A673 (cell line): ENCODE results near the gene GAS2. TPM values are rescaled to one million over a fixed set of nuclear protein-coding genes. Genes with fewer than 3 reads are reported as not detected.

Experiments used
- BruUV-seq: library from RNA; stranded (reverse); fragments of 400-500 nt; replicated peaks from 2 replicates; lab custom pipeline; 2021; lab: Mats Ljungman, UMichigan
- CTCF ChIA-PET: fragments of 300-600 bp; sonication (Branson Sonifier 250); formaldehyde crosslinking; loops from one replicate; lab custom pipeline; 2022; ENCODE audit warnings: antibody characterized with exemption; lab: Charles Lee
- POLR2A ChIA-PET: fragments of 300-600 bp; sonication (Branson Sonifier 250); formaldehyde crosslinking; loops from one replicate; lab custom pipeline; 2022; ENCODE audit warnings: antibody characterized with exemption; ENCODE audit not compliant: low non-redundant PET; lab: Charles Lee
- DNase-seq: peaks from one replicate; pipeline ENCODE4 v3.0.0-alpha.2; 2015; ENCODE audit warnings: low spot score
- H3K27ac ChIP-seq: fragments of 200-600 bp; sonication (generic); 2 replicates; pipeline ENCODE4 v1.5.1; 2016; ENCODE audit warnings: mixed run types, low read depth, mild to moderate bottlenecking, mixed read lengths, antibody characterized with exemption, low read length; ENCODE audit not compliant: poor library complexity, severe bottlenecking
- H3K27me3 ChIP-seq: fragments of 200-600 bp; sonication (generic); replicated peaks from 2 replicates; pipeline ENCODE4 v1.6.1; 2017; ENCODE audit warnings: mixed run types, low read depth, mild to moderate bottlenecking, mixed read lengths, antibody characterized with exemption, low read length; ENCODE audit not compliant: insufficient read depth, poor library complexity
- H3K36me3 ChIP-seq: fragments of 200-600 bp; sonication (generic); 2 replicates; pipeline ENCODE4 v1.6.1; 2016; ENCODE audit warnings: mixed run types, mild to moderate bottlenecking, mixed read lengths, antibody characterized with exemption, low read length; ENCODE audit not compliant: insufficient read depth, poor library complexity, severe bottlenecking
- H3K4me1 ChIP-seq: fragments of 200-600 bp; sonication (generic); 2 replicates; pipeline ENCODE4 v1.6.1; 2017; ENCODE audit warnings: mixed run types, mild to moderate bottlenecking, mixed read lengths, antibody characterized with exemption, low read length; ENCODE audit not compliant: insufficient read depth, poor library complexity, severe bottlenecking
- H3K4me3 ChIP-seq: fragments of 200-600 bp; sonication (generic); 2 replicates; pipeline ENCODE4 v1.5.1; 2016; ENCODE audit warnings: low read depth, mixed run types, mild to moderate bottlenecking, mixed read lengths, low read length; ENCODE audit not compliant: poor library complexity, severe bottlenecking
- H3K9me3 ChIP-seq: fragments of 200-600 bp; sonication (generic); 2 replicates; pipeline ENCODE4 v1.6.1; 2016; ENCODE audit warnings: mixed run types, low read depth, mild to moderate bottlenecking, mixed read lengths, antibody characterized with exemption, low read length; ENCODE audit not compliant: poor library complexity, severe bottlenecking
- CTCF ChIP-seq: fragments of 300-800, 200-600 bp; sonication (generic); conservative IDR thresholded peaks from 2 replicates; pipeline ENCODE4 v1.5.1; 2017; ENCODE audit warnings: low read depth, mild to moderate bottlenecking, antibody characterized with exemption, low read length, moderate library complexity, mixed read lengths
- EZH2 ChIP-seq: fragments of 200-600 bp; sonication (generic); IDR thresholded peaks from 2 replicates; pipeline ENCODE4 v1.6.1; 2017; ENCODE audit warnings: borderline replicate concordance, low read depth, mild to moderate bottlenecking, mixed read lengths, antibody characterized with exemption, low read length; ENCODE audit not compliant: poor library complexity, severe bottlenecking
- intact Hi-C: fragments of 100-400 bp; cut with micrococcal nuclease; formaldehyde crosslinking; loops from one replicate; pipeline ENCODE4 v1.10.0; 2022; ENCODE audit not compliant: unreplicated experiment
- total RNA-seq: library from RNA; stranded (reverse); gene quantifications from 2 replicates; pipeline ENCODE4 v1.2.3, GENCODE V29; 2021

GAS2 gene
- total RNA-seq, 1 experiment from 2014 or later, result 1.8 TPM

GRCh38 chr11:22671751-22672150 lies 5.3 kb downstream of the GAS2 start:
- BruUV-seq, result no TSS peak
- POLR2A ChIA-PET, result no interaction called here
- no peak for TF ChIP-seq EZH2
- no peak for TF ChIP-seq CTCF
- Histone ChIP-seq H3K9me3 (no peaks in the 10 kb centered on the region), H3K27me3 (peaks cover 30% of the 10 kb centered on the region), H3K4me3 (no peak overlapping the region), H3K4me1 (no peaks in the 10 kb centered on the region), H3K27ac (no peak overlapping the region), H3K36me3 (no peaks in the 10 kb centered on the region)
- CTCF ChIA-PET, result no interaction called here
- intact Hi-C loops, result loop anchor here (2.0 kb wide), 1 partner anchor 115 kb away; no protein-coding TSS in a partner anchor
- no peak for DNase-seq

- Histone ChIP-seq H3K36me3 (no peaks in the 10 kb centered on the region), H3K27ac (no peak overlapping the region), H3K27me3 (peaks cover 6% of the 10 kb centered on the region), H3K4me1 (no peaks in the 10 kb centered on the region), H3K4me3 (no peak overlapping the region), H3K9me3 (no peaks in the 10 kb centered on the region)
- ChIA-PET CTCF (no interaction called here), POLR2A (no interaction called here)
- BruUV-seq, result no TSS peak
- DNase-seq, result no peak
- TF ChIP-seq CTCF, result no peak
- no peak for TF ChIP-seq EZH2
- intact Hi-C loops, result no loop called here
These were observed 8.3 kb downstream of the GAS2 start for GRCh38 chr11:22674470-22675439.

- no peak for TF ChIP-seq EZH2
- no peak for TF ChIP-seq CTCF
- Histone ChIP-seq H3K4me1 (no peaks in the 10 kb centered on the region), H3K9me3 (no peaks in the 10 kb centered on the region), H3K27me3 (no peaks in the 10 kb centered on the region), H3K36me3 (no peaks in the 10 kb centered on the region), H3K4me3 (no peak overlapping the region), H3K27ac (no peak overlapping the region)
- POLR2A ChIA-PET, result no interaction called here
- no peak for DNase-seq
- intact Hi-C loops, result no loop called here
- CTCF ChIA-PET, result no interaction called here
- no TSS peak for BruUV-seq
These were observed 10.9 kb downstream of the GAS2 start for GRCh38 chr11:22677153-22677903.
